ENCODE measurements around the gene FOXP4.

FOXP4 gene

GRCh38 chr6:41634657-41635056, 88.5 kb downstream of the FOXP4 start:
- DNase-seq = no peak

- DNase-seq = no peak
These were observed 89.2 kb downstream of the FOXP4 start for GRCh38 chr6:41635365-41635764.

DNA sequence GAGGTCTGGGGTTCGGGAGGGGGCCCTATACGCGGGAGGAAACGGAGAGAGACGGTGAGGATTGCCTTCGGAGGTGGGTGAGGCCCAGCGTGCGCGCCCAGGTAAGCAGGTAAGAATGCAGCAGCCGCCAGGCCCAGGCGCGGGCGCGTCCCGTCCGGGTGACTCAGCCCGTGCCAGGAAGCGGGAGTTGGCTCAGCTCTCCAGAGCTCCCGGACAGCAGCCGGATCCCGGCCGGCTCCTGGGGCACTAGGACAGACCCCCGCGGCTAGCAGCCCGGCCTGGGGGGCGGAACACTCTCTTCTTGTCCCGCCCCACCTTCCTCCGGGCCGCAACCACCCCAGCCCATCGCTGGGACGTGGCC, 90.6 kb downstream of the FOXP4 start:
- no peak for DNase-seq

GRCh38 chr6:41637194-41638001, 91.2 kb downstream of the FOXP4 start:
- no peak for DNase-seq

DNA sequence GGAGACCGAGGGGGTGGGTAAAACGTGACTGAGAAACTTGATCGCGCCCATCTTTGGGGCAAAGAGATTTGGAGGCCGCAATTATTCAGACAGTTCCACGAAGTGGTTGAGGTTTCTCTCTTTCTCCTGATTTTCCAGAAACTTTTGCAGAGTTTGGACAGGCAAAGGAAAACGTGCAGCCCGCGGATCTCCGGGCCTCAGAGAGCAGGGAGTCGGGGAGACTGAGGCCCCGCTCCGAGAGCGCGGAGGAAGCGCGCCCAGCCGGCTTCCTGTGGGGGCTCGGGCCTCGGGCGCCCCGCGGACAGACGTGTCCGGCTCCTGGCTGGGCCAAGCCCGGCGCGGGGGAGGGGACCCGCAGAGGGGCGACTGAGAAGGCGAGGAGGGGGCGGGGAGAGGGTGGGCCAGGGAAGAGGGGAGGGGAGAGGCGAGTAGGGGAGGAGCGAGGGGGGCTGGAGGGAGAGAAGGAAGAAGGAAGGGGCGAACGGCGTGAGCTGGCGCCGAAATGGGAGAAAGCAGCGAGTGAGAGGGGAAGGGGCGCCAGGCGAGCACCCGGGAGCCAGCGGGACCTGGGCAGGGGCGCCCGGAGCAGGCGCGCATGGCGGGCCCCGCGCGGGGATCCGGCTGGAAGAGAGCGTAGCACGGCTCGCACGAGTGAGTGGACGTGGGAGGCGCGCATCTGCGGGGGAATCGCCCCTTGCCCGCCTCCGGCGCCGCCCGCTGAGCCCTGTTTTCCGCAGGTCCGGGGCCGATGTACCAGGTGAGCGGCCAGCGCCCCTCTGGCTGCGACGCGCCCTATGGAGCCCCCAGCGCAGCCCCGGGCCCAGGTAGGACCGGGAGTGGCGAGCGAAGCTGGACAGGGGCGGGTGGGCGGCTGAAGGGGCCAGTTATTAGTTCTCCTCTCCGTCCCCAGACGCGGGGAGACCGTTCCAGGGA, 92.1 kb downstream of the FOXP4 start, which contains the start of gene MDFI:
Gene MDFI (plus strand): TSS at position 467 of the 933 bp plus-strand sequence. CDS start 282 bp downstream, at position 749.
- DNase-seq = no peak

DNA sequence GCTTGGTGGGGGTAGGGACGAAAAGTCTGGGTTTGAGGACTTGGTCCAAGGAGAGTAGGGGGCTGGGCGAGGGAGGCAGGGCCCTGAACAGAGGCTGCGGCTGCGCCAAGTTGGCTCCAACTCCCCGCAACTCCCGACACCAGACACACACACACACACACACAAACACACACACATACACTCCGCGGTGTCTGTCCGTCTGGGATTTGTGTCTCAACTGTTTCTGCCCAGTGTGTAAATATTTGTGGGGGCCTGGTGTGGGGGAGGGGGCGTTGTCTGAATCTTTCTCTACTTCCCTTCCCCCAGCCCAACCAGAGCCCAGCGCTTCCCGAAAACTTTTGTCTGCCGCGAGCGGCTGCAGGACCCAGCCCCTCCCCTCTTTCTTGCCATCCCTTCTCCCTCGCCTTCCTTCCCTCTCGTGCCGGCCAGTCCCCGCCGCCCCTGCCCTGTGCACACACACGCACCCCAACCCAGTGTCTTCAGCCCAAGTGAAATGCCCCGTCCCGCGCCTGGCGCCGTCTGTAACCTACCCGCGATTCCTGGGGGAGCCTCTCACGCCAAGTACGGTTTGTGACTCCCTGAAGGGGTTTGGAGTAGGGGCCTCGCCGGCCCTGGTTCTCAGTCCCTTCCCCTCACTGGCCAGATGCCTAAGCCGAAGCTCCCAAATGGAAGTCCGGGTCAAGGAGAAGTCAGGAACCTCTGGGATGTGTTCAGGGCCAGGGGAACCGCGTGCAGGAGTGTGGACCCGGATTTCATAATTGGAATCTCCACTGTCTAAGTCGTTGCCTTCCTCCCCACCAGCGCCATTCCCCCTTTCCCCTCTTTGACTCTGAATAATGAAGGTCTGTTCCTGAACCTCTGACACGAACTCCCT, 93.0 kb downstream of the FOXP4 start:
- no peak for DNase-seq

GRCh38 chr6:41639809-41640371, 93.7 kb downstream of the FOXP4 start:
- no peak for DNase-seq

- DNase-seq = no peak
These were observed 94.2 kb downstream of the FOXP4 start for GRCh38 chr6:41640426-41640825.

DNA sequence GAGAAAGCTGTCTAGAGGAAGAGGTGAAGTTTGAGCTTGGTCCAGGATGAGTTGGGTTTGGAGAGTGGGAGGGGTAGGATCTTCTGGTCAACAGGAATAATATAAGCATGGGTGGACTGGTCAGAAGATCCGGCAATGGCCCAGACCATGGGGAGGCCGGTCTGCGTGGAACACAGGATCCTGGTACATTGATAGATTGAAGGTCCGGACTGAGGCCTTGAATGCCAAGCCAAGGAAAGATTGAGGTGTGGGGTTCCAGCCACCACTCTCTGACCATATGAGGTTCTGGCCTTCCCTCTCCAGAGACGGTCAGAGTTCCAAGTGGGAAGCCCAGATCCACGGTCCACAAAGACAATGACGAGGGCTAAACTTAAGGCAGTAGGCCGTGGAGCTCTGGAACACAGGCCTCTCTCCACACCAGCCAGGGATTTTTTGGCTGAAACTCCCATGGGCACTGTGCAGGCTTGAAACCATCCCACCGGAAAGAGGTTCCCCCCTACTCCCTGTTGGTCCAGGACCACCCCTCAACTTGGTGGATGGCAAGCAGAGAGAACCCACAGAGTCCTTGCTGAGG, 95.3 kb downstream of the FOXP4 start:
- DNase-seq = no peak

DNA sequence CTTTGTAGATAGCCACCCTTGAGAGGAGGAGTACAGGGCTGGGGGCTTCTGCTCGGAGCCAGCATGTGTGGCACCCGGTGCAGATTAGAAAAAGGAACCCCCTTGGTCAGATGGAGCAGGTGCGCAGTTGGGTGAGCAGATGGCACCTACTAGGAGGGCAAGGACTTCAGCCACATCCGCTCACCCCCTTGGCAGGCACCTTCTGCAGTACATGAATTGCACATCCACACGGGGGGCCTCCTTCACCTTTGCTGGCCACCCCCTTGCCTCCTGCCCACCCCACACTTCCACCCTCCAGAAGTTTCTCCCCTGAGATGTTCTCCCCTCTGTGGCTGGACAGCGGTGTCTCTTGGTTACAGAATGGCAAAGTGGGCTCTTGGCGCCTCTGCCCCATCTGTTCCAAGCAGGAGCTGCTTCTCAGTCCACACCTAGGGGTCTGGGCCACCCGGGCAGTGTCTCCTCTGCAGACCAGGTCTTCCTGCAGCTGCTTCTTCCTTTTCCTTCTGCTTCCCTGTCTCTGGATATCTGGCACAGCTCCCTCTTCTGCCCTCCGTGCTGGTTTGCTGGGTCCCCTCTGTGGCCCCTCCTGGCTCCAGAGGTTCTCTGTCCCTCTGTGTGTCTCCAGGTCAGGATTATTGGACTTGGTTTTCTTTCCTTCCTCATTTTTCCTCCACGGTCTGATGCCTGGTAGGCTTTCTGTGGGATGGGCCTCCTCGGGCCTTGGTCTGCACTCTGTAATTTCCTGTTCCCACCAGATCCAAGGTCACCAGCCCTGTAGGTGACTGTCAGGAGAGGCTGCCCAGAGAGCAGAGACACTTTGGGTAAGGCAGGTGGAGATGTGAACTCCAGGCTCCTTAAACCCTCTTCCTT, 96.1 kb downstream of the FOXP4 start:
- DNase-seq = no peak

DNA sequence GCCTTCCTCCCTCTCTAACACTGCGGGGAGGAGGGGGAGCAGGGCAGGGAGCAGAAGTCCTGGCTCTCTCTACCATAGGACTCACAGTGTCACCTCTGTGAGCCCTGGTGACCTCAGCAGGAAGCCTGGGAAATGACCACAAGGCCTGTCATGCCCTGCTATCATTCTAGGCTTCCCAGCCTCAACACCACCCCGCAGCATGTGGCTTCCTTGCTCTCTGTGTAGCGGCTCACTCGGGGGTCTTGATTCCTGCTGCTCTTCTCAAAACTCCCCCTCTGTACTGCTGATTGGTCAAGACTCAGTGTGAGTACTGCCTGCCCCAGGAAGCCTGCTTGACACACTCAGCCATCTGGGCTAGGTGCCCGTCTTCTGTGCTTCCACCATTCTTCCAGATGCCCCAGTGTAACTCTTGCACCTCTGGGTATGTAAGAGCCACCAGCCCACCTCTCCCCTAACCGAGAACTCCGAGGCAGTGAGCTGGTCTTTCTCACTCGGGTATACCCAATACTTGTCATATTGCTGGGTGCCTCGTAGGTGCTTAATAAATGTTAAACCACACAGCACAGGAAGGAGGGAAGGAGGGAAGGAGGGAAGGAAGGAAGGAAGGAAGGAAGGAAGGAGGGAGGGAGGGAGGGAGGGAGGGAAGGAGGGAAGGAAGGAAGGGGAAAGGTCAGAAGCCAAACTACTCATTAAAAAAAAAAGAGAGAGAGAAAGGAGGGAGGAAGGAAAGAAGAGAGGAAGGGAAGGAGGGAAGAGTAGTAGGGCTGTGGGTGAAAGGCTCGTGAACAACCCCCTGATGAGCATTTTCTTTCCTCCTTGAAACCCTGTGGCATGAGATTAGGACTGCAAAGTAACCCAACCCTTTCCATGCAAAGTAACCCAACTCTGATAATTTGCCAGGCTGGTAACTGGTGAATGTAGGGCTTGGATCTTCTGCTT, 97.0 kb downstream of the FOXP4 start:
- DNase-seq = no peak

DNA sequence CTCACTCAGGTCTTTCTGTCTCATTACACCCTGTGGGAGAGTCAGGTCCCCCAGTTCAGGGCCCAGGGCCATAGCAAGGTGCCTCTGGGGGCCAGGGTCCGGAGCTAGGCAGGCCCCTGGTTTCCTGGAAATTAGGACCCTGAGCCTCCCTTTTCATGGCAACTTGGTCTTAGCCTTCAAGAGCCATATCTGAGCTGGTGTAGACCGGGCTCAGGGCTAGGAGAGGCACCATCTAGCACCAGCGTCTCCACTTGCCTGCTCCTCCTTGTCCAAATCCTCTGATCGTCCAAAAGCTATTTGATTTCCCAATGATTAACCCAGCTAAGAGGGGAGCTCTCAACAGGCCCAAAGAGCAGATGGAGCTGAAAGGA, 97.7 kb downstream of the FOXP4 start:
- DNase-seq = no peak

- no peak for DNase-seq
These were observed 98.2 kb downstream of the FOXP4 start for GRCh38 chr6:41644297-41644879.

- DNase-seq = no peak
These were observed 98.9 kb downstream of the FOXP4 start for GRCh38 chr6:41645007-41645618.

- no peak for DNase-seq
These were observed 100.0 kb downstream of the FOXP4 start for GRCh38 chr6:41646026-41646795.

- DNase-seq = no peak
These were observed 100.9 kb downstream of the FOXP4 start for GRCh38 chr6:41647061-41647511.

DNA sequence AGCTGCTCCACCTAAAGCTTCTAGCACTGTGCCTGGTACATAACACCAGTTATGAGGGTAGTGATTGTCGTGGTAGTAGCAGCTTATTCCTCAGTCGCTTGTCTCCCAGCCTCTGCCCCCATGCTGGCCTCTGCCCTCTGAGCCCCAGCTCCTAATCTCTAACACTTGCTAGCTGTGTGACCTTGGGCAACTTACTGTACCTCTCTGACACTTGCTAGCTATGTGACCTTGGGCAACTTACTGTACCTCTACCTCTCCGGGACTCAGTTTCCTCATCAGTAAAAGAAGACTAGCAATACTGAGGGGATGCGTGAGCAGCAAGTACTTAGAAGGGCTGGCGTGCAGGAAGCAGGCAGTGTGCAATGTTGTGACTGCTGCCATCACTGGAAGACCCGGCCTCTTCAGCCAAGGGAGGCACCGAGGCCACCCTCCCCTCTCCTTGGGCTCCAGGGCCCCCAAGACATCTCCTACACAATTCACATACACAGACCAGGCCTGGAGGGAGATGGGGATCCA, 101.9 kb downstream of the FOXP4 start:
- no peak for DNase-seq

DNA sequence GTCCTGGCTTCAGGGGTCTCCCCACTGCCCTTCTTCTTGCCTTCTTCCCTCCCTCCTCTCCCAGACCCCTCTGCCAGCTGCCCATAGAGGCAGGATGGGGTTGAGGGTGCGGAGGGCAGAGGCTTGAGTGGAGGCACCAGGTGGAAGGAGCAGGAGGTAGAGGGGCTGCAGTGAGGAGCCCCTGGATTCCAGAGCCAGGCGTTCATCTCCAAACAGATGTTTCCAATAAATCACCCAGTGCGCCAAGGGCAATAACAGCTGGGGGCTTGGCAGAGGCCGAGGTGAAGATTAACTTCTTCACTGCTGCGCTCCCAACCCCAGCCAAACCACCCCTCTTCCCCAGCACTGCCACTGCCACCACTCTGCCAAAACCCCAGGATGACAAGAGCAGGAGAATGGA, 102.7 kb downstream of the FOXP4 start:
- no peak for DNase-seq
